K562 (cell line): ENCODE results near the gene C16orf95. TPM values are rescaled to one million over a fixed set of nuclear protein-coding genes. Genes with fewer than 3 reads are reported as not detected.

Experiments used
- BRD9 ChIP-seq: fragments of 450-650 bp; IDR thresholded peaks from 2 replicates; pipeline ENCODE4 v1.6.1; 2018; ENCODE audit warnings: low read depth; ENCODE audit not compliant: partially characterized antibody
- C11orf30 ChIP-seq: fragments of 450-650 bp; IDR thresholded peaks from 2 replicates; pipeline ENCODE4 v1.6.1; 2016; ENCODE audit warnings: low read depth, mild to moderate bottlenecking
- CREB1 ChIP-seq, 2 experiments: sonication (generic) in 1 of 2; formaldehyde crosslinking in 1 of 2; IDR thresholded peaks; 2 replicates each; pipeline versions ENCODE4 v1.6.1 to v1.8.0; 2012 to 2022; ENCODE audit warnings: inconsistent platforms in 1 of 2, mild to moderate bottlenecking in 1 of 2, missing genetic modification reagents in 1 of 2, moderate library complexity in 1 of 2
- HLTF ChIP-seq: fragments of 450-650 bp; IDR thresholded peaks from 2 replicates; pipeline ENCODE4 v1.6.1; 2016
- JUNB ChIP-seq: fragments of 450-650 bp; formaldehyde crosslinking; conservative IDR thresholded peaks from 2 replicates; pipeline ENCODE4 v1.4.0; 2020; ENCODE audit warnings: mild to moderate bottlenecking
- KDM4B ChIP-seq, 2 experiments: fragments of 450-650 bp in 1 of 2; sonication (generic) in 1 of 2; IDR thresholded peaks; 2 replicates each; pipeline ENCODE4 v1.6.1; 2016 to 2017; ENCODE audit warnings: borderline replicate concordance in 2 of 2, antibody characterized with exemption in 1 of 2, low read depth in 1 of 2, mild to moderate bottlenecking in 1 of 2
- LCOR ChIP-seq: sonication (generic); formaldehyde crosslinking; IDR thresholded peaks from 2 replicates; pipeline ENCODE4 v1.8.0; 2022; ENCODE audit warnings: mild to moderate bottlenecking, missing genetic modification reagents
- NFIX ChIP-seq: fragments of 250-450 bp; sonication (Bioruptor Pico); IDR thresholded peaks from 2 replicates; pipeline ENCODE4 v1.4.0; 2020; ENCODE audit warnings: low read depth, mild to moderate bottlenecking, moderate library complexity
- NR2F6 ChIP-seq: fragments of 450-650 bp; formaldehyde crosslinking; IDR thresholded peaks from 2 replicates; pipeline ENCODE4 v1.4.0; 2020; ENCODE audit warnings: mild to moderate bottlenecking
- PYGO2 ChIP-seq: fragments of 450-650 bp; IDR thresholded peaks from 2 replicates; pipeline ENCODE4 v1.6.1; 2016; ENCODE audit warnings: mild to moderate bottlenecking, missing genetic modification characterization, moderate library complexity, missing compliant biosample characterization
- SMARCA4 ChIP-seq: fragments of 450-650 bp; IDR thresholded peaks from 2 replicates; pipeline ENCODE4 v1.6.1; 2016
- WHSC1 ChIP-seq: IDR thresholded peaks from one replicate; pipeline ENCODE4 v1.6.1; 2012; ENCODE audit warnings: low read length, control low read depth, inconsistent platforms
- YY1 ChIP-seq, 3 experiments: IDR thresholded peaks; 2 replicates each; pipeline ENCODE4 v1.6.1; 2011; ENCODE audit warnings: low read length in 2 of 3, mild to moderate bottlenecking in 2 of 3, moderate library complexity in 2 of 3, borderline replicate concordance in 1 of 3, control low read depth in 1 of 3, low read depth in 1 of 3; ENCODE audit not compliant: insufficient read depth in 3 of 3, insufficient replicate concordance in 2 of 3, control insufficient read depth in 1 of 3, insufficient read length in 1 of 3; ENCODE audit errors: extremely low read depth in 1 of 3
- ZEB2 ChIP-seq: fragments of 450-650 bp; IDR thresholded peaks from 2 replicates; pipeline ENCODE4 v1.6.1; 2016
- ZNF174 ChIP-seq: fragments of 250-450 bp; sonication (Bioruptor Pico); IDR thresholded peaks from 2 replicates; pipeline ENCODE4 v1.4.0; 2020; ENCODE audit warnings: mild to moderate bottlenecking
- ZNF3 ChIP-seq: fragments of 250-450 bp; sonication (Bioruptor Pico); IDR thresholded peaks from 2 replicates; pipeline ENCODE4 v1.5.0; 2021; ENCODE audit warnings: mild to moderate bottlenecking, moderate library complexity
- ZNF347 ChIP-seq: fragments of 450-650 bp; formaldehyde crosslinking; IDR thresholded peaks from 2 replicates; pipeline ENCODE4 v1.4.0; 2020; ENCODE audit warnings: low read depth, mild to moderate bottlenecking, moderate library complexity
- ZNF589 ChIP-seq: fragments of 200-800 bp; sonication (Bioruptor generic); IDR thresholded peaks from 2 replicates; pipeline ENCODE4 v1.6.1; 2016; ENCODE audit warnings: low read depth, missing genetic modification characterization, missing compliant biosample characterization
- polyA plus RNA-seq, 8 experiments: library from polyadenylated mRNA; depleted of rRNA in 4 of 8; stranded (reverse) in 5 of 8; unstranded in 3 of 8; fragments of >200 nt; fragmentation: Nextera tagmentation in 2 of 8; fragmentation: Illumina TruSeq in 1 of 8; extraction: Ambion mirVana in 2 of 8; extraction: Trizol in 1 of 8; gene quantifications; 2 replicates each; pipeline versions ENCODE4 v1.2.1 to v1.2.3, GENCODE V29; 2011 to 2014; ENCODE audit warnings: inconsistent platforms in 1 of 8, missing spikeins in 1 of 8
- total RNA-seq, 7 experiments: library from RNA; depleted of rRNA in 6 of 7; stranded (reverse); fragments of >200 nt in 6 of 7; fragmentation: Illumina TruSeq in 2 of 7; extraction: Trizol in 2 of 7; gene quantifications; 2 replicates each; pipeline versions ENCODE4 v1.2.1 to v1.2.3, GENCODE V29; 2011 to 2021; ENCODE audit warnings: low replicate concordance in 1 of 7
- TF ChIP-seq, protein P1 (sequence below): fragments of 450-650 bp; conservative IDR thresholded peaks from 2 replicates; pipeline ENCODE4 v1.6.1; 2016; ENCODE audit warnings: missing genetic modification characterization, low read depth, mild to moderate bottlenecking, control low read depth, missing compliant biosample characterization
- TF ChIP-seq, protein P2 (sequence below): fragments of 450-650 bp; IDR thresholded peaks from 2 replicates; pipeline ENCODE4 v1.6.1; 2016; ENCODE audit warnings: missing biosample characterization, missing genetic modification characterization
- TF ChIP-seq, protein P3 (sequence below): fragments of 250-450 bp; sonication (Bioruptor Pico); IDR thresholded peaks from 2 replicates; pipeline ENCODE4 v1.4.0; 2020; ENCODE audit warnings: borderline replicate concordance
- TF ChIP-seq, protein P4 (sequence below): fragments of 250-450 bp; sonication (Bioruptor Pico); IDR thresholded peaks from 2 replicates; pipeline ENCODE4 v1.8.0; 2021; ENCODE audit warnings: moderate library complexity, mild to moderate bottlenecking, inconsistent platforms

C16orf95 gene
- total and polyA plus RNA-seq, 9 of the 15 experiments (the other 6 are each of a cell fraction or from before 2014, with no cell fraction given) = 6.5 to 20.5 (median 9.4) TPM

DNA sequence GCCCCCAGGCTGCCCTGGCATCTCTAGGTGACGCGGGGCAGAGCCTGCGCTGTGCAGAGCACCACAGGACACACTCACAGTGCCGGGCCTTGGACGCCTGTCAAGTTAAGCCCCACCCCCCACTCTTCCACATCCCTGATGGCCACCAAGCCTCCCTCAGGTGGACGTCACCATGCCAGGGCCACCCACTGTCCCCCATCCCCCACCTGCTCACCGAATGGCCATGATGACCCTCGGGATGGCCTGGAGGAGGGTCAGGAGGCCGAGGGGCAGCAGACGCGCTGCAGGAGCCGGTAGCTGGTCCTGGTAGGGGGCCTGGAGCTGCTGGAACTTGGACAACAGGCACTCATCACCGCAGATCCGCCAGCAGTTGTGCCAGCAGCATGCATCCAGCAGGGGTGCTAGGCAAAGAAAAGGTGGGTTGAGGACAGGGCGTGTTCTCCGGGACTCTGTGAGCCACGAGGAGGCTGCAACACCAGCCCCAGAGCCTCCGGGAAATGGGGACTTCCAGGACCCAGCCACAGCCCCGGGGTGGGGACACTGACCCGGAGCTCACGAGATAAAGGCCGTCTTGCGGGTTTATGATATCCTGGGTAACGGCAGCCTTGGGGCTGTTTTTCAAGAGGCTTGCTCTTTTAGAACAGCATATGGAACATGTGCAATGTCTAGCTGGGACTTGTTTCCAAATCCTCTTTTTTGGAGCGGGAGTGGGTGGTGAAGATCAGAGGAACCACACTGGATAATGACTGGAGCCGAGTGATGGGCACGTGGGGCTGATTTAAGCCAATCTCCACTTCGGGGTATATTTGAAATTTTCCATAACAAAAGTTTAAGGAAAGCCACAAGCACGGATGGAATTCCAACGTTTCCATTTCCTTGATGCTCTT is 11.4 kb downstream of the C16orf95 start (continued):
- TF ChIP-seq, protein P1, sequence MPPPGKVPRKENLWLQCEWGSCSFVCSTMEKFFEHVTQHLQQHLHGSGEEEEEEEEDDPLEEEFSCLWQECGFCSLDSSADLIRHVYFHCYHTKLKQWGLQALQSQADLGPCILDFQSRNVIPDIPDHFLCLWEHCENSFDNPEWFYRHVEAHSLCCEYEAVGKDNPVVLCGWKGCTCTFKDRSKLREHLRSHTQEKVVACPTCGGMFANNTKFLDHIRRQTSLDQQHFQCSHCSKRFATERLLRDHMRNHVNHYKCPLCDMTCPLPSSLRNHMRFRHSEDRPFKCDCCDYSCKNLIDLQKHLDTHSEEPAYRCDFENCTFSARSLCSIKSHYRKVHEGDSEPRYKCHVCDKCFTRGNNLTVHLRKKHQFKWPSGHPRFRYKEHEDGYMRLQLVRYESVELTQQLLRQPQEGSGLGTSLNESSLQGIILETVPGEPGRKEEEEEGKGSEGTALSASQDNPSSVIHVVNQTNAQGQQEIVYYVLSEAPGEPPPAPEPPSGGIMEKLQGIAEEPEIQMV (tag) = no peak
- TF ChIP-seq WHSC1 (no peak), CREB1 (IDR thresholded peaks at IDR 0.05) (no peak), CREB1 (CRISPR knock-in tag; IDR thresholded peaks at IDR 0.05) (0 out of 2 replicates have a peak, but pooled peaks have one; percentile 37), BRD9 (no peak), ZNF589 (peak; percentile 35; the same call in 1 of the 2 replicates), KDM4B (IDR thresholded peaks at IDR 0.05; ENCODE audit: borderline replicate concordance in 2 of 2, low read depth in 1 of 2) (no peak), ZNF3 (CRISPR knock-in tag) (no peak), SMARCA4 (no peak), C11orf30 (no peak), ZEB2 (0 out of 2 replicates have a peak, but pooled peaks have one; percentile 32), PYGO2 (tag) (no peak), NFIX (no peak), NR2F6 (CRISPR knock-in tag) (no peak), ZNF174 (CRISPR knock-in tag) (no peak), LCOR (CRISPR knock-in tag) (peak; percentile 63; the same call in 1 of the 2 replicates), YY1 (IDR thresholded peaks at IDR 0.05; ENCODE audit: borderline replicate concordance in 1 of 3, control insufficient read depth in 1 of 3, extremely low read depth in 1 of 3, insufficient read depth in 3 of 3, insufficient read length in 1 of 3, insufficient replicate concordance in 2 of 3, low read depth in 1 of 3, low read length in 2 of 3) (peak in 2 of 3 experiments; percentile 28 to 62), ZNF347 (no peak), JUNB (no peak), HLTF (no peak)
- TF ChIP-seq, protein P2, sequence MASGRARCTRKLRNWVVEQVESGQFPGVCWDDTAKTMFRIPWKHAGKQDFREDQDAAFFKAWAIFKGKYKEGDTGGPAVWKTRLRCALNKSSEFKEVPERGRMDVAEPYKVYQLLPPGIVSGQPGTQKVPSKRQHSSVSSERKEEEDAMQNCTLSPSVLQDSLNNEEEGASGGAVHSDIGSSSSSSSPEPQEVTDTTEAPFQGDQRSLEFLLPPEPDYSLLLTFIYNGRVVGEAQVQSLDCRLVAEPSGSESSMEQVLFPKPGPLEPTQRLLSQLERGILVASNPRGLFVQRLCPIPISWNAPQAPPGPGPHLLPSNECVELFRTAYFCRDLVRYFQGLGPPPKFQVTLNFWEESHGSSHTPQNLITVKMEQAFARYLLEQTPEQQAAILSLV (tag) = no peak
- TF ChIP-seq, protein P3, sequence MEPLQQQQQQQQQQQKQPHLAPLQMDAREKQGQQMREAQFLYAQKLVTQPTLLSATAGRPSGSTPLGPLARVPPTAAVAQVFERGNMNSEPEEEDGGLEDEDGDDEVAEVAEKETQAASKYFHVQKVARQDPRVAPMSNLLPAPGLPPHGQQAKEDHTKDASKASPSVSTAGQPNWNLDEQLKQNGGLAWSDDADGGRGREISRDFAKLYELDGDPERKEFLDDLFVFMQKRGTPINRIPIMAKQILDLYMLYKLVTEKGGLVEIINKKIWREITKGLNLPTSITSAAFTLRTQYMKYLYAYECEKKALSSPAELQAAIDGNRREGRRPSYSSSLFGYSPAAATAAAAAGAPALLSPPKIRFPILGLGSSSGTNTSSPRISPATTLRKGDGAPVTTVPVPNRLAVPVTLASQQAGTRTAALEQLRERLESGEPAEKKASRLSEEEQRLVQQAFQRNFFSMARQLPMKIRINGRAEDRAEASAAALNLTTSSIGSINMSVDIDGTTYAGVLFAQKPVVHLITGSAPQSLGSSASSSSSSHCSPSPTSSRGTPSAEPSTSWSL (CRISPR knock-in tag) = no peak
- TF ChIP-seq, protein P4, sequence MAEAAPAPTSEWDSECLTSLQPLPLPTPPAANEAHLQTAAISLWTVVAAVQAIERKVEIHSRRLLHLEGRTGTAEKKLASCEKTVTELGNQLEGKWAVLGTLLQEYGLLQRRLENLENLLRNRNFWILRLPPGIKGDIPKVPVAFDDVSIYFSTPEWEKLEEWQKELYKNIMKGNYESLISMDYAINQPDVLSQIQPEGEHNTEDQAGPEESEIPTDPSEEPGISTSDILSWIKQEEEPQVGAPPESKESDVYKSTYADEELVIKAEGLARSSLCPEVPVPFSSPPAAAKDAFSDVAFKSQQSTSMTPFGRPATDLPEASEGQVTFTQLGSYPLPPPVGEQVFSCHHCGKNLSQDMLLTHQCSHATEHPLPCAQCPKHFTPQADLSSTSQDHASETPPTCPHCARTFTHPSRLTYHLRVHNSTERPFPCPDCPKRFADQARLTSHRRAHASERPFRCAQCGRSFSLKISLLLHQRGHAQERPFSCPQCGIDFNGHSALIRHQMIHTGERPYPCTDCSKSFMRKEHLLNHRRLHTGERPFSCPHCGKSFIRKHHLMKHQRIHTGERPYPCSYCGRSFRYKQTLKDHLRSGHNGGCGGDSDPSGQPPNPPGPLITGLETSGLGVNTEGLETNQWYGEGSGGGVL (CRISPR knock-in tag) = no peak
